IMR-90 (cell line): Measurements from ENCODE around the gene ZNF329. TPM values are rescaled to one million over a fixed set of nuclear protein-coding genes. Genes with fewer than 3 reads are reported as not detected.
A peak's percentile ranks its signal among the peaks of the same experiment; 100 is the strongest.

Experiments used
- ATAC-seq: fragments of 200-7000 bp; cut with Tn5 transposase; 2 replicates; pipeline ENCODE4 v1.9.1; 2020; ENCODE audit warnings: low read depth, mild to moderate bottlenecking, moderate library complexity
- BruUV-seq: library from RNA; stranded (reverse); fragments of 400-500 nt; replicated peaks from 2 replicates; lab custom pipeline; 2021; lab: Mats Ljungman, UMichigan
- CTCF ChIA-PET: fragments of 300-600 bp; formaldehyde crosslinking; extraction: SDS; loops from one replicate; lab custom pipeline; 2021; ENCODE audit warnings: antibody characterized with exemption; lab: Yijun Ruan, JAX
- POLR2A ChIA-PET: fragments of 300-600 bp; sonication (Branson Sonifier 250); formaldehyde crosslinking; loops from one replicate; lab custom pipeline; 2022; ENCODE audit warnings: antibody characterized with exemption; ENCODE audit not compliant: unreplicated experiment; lab: Charles Lee
- DNase-seq: peaks from one replicate; pipeline ENCODE4 v3.0.0; 2013
- H2AFZ ChIP-seq: replicated peaks from 2 replicates; pipeline ENCODE3; 2013; ENCODE audit warnings: low read length, mild to moderate bottlenecking; ENCODE audit not compliant: poor library complexity
- H2AK5ac ChIP-seq: 2 replicates; pipeline ENCODE4 v1.6.1; 2013; ENCODE audit warnings: low read depth, low read length, inconsistent platforms
- H2AK9ac ChIP-seq: replicated peaks from 2 replicates; pipeline ENCODE3; 2013; ENCODE audit warnings: mild to moderate bottlenecking, low read depth, low read length, moderate library complexity; ENCODE audit not compliant: poor library complexity
- H2BK120ac ChIP-seq: 2 replicates; pipeline ENCODE4 v1.6.1; 2013; ENCODE audit warnings: low read depth, low read length, inconsistent platforms
- H2BK15ac ChIP-seq: 3 replicates; pipeline ENCODE4 v1.6.1; 2013; ENCODE audit warnings: low read depth, low read length, inconsistent platforms
- H2BK20ac ChIP-seq: 2 replicates; pipeline ENCODE4 v1.6.1; 2013; ENCODE audit warnings: low read depth, mild to moderate bottlenecking, inconsistent platforms, low read length, moderate library complexity
- H2BK5ac ChIP-seq: 2 replicates; pipeline ENCODE4 v1.6.1; 2013; ENCODE audit warnings: mild to moderate bottlenecking, low read depth, low read length, inconsistent platforms; ENCODE audit not compliant: poor library complexity, severe bottlenecking
- H3K14ac ChIP-seq: replicated peaks from 2 replicates; pipeline ENCODE4 v1.6.1; 2013; ENCODE audit warnings: low read depth, low read length, inconsistent platforms
- H3K18ac ChIP-seq: 2 replicates; pipeline ENCODE4 v1.6.1; 2013; ENCODE audit warnings: low read depth, low read length, control low read depth
- H3K23ac ChIP-seq: 2 replicates; pipeline ENCODE4 v1.6.1; 2013; ENCODE audit warnings: low read depth, low read length, inconsistent platforms
- H3K27ac ChIP-seq: 2 replicates; pipeline ENCODE4 v1.5.1; 2013; ENCODE audit warnings: mild to moderate bottlenecking, control low read depth, low read length; ENCODE audit not compliant: insufficient read depth
- H3K27me3 ChIP-seq: 2 replicates; pipeline ENCODE4 v1.6.1; 2013; ENCODE audit warnings: low read length; ENCODE audit not compliant: control insufficient read depth, insufficient read depth
- H3K36me3 ChIP-seq: 2 replicates; pipeline ENCODE4 v1.6.1; 2013; ENCODE audit warnings: low read length, mixed read lengths; ENCODE audit not compliant: control insufficient read depth, insufficient read depth
- H3K4ac ChIP-seq: 2 replicates; pipeline ENCODE4 v1.6.1; 2013; ENCODE audit warnings: low read depth, low read length, inconsistent platforms
- H3K4me1 ChIP-seq: 2 replicates; pipeline ENCODE4 v1.6.1; 2013; ENCODE audit warnings: low read length, mixed read lengths; ENCODE audit not compliant: control insufficient read depth, insufficient read depth
- H3K4me2 ChIP-seq: 2 replicates; pipeline ENCODE4 v1.6.1; 2013; ENCODE audit warnings: low read depth, mild to moderate bottlenecking, control low read depth, low read length, moderate library complexity
- H3K4me3 ChIP-seq: 2 replicates; pipeline ENCODE4 v1.5.1; 2013; ENCODE audit warnings: low read depth, mild to moderate bottlenecking, control low read depth, low read length, moderate library complexity; ENCODE audit not compliant: insufficient read depth
- H3K56ac ChIP-seq: 2 replicates; pipeline ENCODE4 v1.6.1; 2013; ENCODE audit warnings: low read length, inconsistent platforms; ENCODE audit not compliant: insufficient read depth; ENCODE audit errors: extremely low read depth
- H3K79me1 ChIP-seq, 2 experiments: 2 replicates each; pipeline ENCODE4 v1.6.1; 2013; ENCODE audit warnings: low read length in 2 of 2, inconsistent platforms in 1 of 2, low read depth in 1 of 2
- H3K9ac ChIP-seq: 2 replicates; pipeline ENCODE4 v1.6.1; 2013; ENCODE audit warnings: low read depth, low read length, control low read depth
- H3K9me1 ChIP-seq: 2 replicates; pipeline ENCODE4 v1.6.1; 2013; ENCODE audit warnings: low read length, inconsistent platforms; ENCODE audit not compliant: insufficient read depth
- H3K9me3 ChIP-seq: 2 replicates; pipeline ENCODE4 v1.6.1; 2013; ENCODE audit warnings: low read length; ENCODE audit not compliant: control insufficient read depth, insufficient read depth
- H4K20me1 ChIP-seq: 2 replicates; pipeline ENCODE4 v1.6.1; 2013; ENCODE audit warnings: low read length, inconsistent platforms; ENCODE audit not compliant: insufficient read depth
- H4K5ac ChIP-seq: 2 replicates; pipeline ENCODE4 v1.6.1; 2013; ENCODE audit warnings: mild to moderate bottlenecking, low read depth, low read length, control low read depth
- H4K8ac ChIP-seq, 2 experiments: 2 replicates each; pipeline ENCODE4 v1.6.1; 2013; ENCODE audit warnings: low read depth in 2 of 2, low read length in 2 of 2, control low read depth in 1 of 2, inconsistent platforms in 1 of 2
- H4K91ac ChIP-seq: 2 replicates; pipeline ENCODE4 v1.6.1; 2013; ENCODE audit warnings: low read depth, low read length, inconsistent platforms; ENCODE audit not compliant: insufficient read depth
- FOS ChIP-seq: fragments of 150-350 bp; IDR thresholded peaks from 2 replicates; pipeline ENCODE4 v1.6.1; 2016; ENCODE audit warnings: low read depth, low read length
- MAZ ChIP-seq: IDR thresholded peaks from 2 replicates; pipeline ENCODE4 v1.6.1; 2012; ENCODE audit warnings: low read depth, mild to moderate bottlenecking, low read length, improper control_type of control experiment, moderate library complexity, borderline replicate concordance
- MXI1 ChIP-seq: IDR thresholded peaks from 2 replicates; pipeline ENCODE4 v1.6.1; 2012; ENCODE audit warnings: low read depth, mild to moderate bottlenecking, low read length, moderate library complexity, borderline replicate concordance
- NFE2L2 ChIP-seq: fragments of 150-350 bp; IDR thresholded peaks from 2 replicates; pipeline ENCODE4 v1.6.1; 2016; ENCODE audit warnings: low read depth, mild to moderate bottlenecking, low read length
- RAD21 ChIP-seq: IDR thresholded peaks from 2 replicates; pipeline ENCODE4 v1.6.1; 2012; ENCODE audit warnings: low read length, improper control_type of control experiment
- SMC3 ChIP-seq: fragments of 150-350 bp; IDR thresholded peaks from 2 replicates; pipeline ENCODE4 v1.6.1; 2016; ENCODE audit warnings: low read depth, mild to moderate bottlenecking, antibody characterized with exemption, low read length, moderate library complexity
- WGBS, 2 experiments: methylation state at CpG; one replicate each; pipeline versions ENCODE4 v1.1.5 to v1.1.7; 2013; ENCODE audit warnings: missing lambda C conversion rate in 2 of 2; ENCODE audit not compliant: insufficient read length in 1 of 2; ENCODE audit errors: extremely low coverage in 2 of 2; 5-methylcytosine and 5-hydroxymethylcytosine counted together
- dilution Hi-C: fragments of 300-500 bp; cut with HindIII; formaldehyde crosslinking; loops from one replicate; pipeline ENCODE4 v1.14.3; 2018; ENCODE audit warnings: low sequenced_read_pairs; ENCODE audit not compliant: unreplicated experiment
- in situ Hi-C: fragments of 300-500 bp; cut with MboI; formaldehyde crosslinking; loops from 3 replicates; pipeline ENCODE4 v1.14.3; 2019; ENCODE audit warnings: low sequenced_read_pairs, inconsistent platforms, mixed read lengths
- intact Hi-C: fragments of 100-400 bp; cut with micrococcal nuclease; formaldehyde crosslinking; loops from 2 replicates; pipeline ENCODE4 v1.10.0; 2022
- polyA plus RNA-seq, 3 experiments: library from polyadenylated mRNA; depleted of rRNA; stranded (reverse); fragments of >200 nt; gene quantifications; 2 replicates each; pipeline ENCODE4 v1.2.3, GENCODE V29; 2012; ENCODE audit warnings: low replicate concordance in 1 of 3
- total RNA-seq: library from RNA; depleted of rRNA; stranded (reverse); fragments of >200 nt; gene quantifications from 2 replicates; pipeline ENCODE4 v1.2.3, GENCODE V29; 2012
- TF ChIP-seq, protein P1 (sequence below): fragments of 150-350 bp; IDR thresholded peaks from 2 replicates; pipeline ENCODE4 v1.6.1; 2016; ENCODE audit warnings: low read depth, mild to moderate bottlenecking, low read length, moderate library complexity, borderline replicate concordance
- TF ChIP-seq, protein P2 (sequence below): fragments of 150-350 bp; IDR thresholded peaks from 2 replicates; pipeline ENCODE4 v1.6.1; 2017; ENCODE audit warnings: mild to moderate bottlenecking, antibody characterized with exemption, low read length, low read depth

Gene ZNF329
- total and polyA plus RNA-seq, 2 of the 4 experiments (the other 2 are of a cell fraction): 4.7 to 16.8 TPM

DNA sequence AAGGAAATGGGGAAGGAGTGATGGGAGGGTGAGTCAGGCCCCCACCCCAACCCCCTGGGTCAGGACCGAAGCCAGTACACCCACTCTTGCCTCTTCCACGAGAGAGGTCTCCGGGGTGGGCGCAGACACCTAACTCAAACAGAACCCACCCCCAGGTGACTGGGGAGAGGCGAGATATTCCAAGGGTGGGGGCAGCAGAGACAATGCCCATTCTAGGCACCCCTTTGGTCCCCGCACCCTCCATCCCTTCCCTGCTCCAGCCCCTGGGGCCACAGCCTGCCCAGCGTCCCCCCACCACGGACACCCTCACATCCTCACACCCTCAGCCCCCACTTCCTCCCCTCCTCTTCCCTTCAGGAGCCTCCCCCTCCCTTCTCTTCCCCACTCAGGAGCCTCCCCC, 53.2 kb downstream of the ZNF329 start:
- Histone ChIP-seq H3K27ac (no peak overlapping the region; the same call in 1 of the 2 replicates), H3K79me1 (no peaks in the 10 kb centered on the region), H3K14ac (no peak overlapping the region), H3K4me1 (no peaks in the 10 kb centered on the region), H3K36me3 (peaks cover 2% of the 10 kb centered on the region; the same call in 1 of the 2 replicates), H3K9ac (no peak overlapping the region), H2AK9ac (no peak overlapping the region), H3K9me3 (peaks cover 48% of the 10 kb centered on the region), H2BK20ac (no peak overlapping the region), H3K23ac (no peak overlapping the region), H3K4me3 (peak overlapping the region; percentile 94), H2AFZ (no peak overlapping the region), H3K56ac (no peak overlapping the region), H4K91ac (no peak overlapping the region), H3K4ac (no peak overlapping the region), H4K8ac (no peak overlapping the region), H3K18ac (no peak overlapping the region), H2BK5ac (no peak overlapping the region), H3K9me1 (no peaks in the 10 kb centered on the region), H2BK120ac (no peak overlapping the region), H4K20me1 (no peaks in the 10 kb centered on the region), H3K4me2 (peak overlapping the region; percentile 93), H2BK15ac (no peak overlapping the region), H2AK5ac (no peak overlapping the region), H4K5ac (no peak overlapping the region), H3K27me3 (no peaks in the 10 kb centered on the region)
- in situ Hi-C loops (no loop called here), dilution Hi-C loops (no loop called here), intact Hi-C loops (no loop called here)
- ATAC-seq: no peak
- ChIA-PET CTCF (no interaction called here), POLR2A (no interaction called here)
- TF ChIP-seq, protein P1, sequence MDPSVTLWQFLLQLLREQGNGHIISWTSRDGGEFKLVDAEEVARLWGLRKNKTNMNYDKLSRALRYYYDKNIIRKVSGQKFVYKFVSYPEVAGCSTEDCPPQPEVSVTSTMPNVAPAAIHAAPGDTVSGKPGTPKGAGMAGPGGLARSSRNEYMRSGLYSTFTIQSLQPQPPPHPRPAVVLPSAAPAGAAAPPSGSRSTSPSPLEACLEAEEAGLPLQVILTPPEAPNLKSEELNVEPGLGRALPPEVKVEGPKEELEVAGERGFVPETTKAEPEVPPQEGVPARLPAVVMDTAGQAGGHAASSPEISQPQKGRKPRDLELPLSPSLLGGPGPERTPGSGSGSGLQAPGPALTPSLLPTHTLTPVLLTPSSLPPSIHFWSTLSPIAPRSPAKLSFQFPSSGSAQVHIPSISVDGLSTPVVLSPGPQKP: no peak
- TF ChIP-seq RAD21: no peak
- no peak for TF ChIP-seq NFE2L2
- no peak for TF ChIP-seq SMC3
- TF ChIP-seq FOS: no peak
- no peak for TF ChIP-seq MXI1
- no peak for TF ChIP-seq MAZ
- TF ChIP-seq, protein P2, sequence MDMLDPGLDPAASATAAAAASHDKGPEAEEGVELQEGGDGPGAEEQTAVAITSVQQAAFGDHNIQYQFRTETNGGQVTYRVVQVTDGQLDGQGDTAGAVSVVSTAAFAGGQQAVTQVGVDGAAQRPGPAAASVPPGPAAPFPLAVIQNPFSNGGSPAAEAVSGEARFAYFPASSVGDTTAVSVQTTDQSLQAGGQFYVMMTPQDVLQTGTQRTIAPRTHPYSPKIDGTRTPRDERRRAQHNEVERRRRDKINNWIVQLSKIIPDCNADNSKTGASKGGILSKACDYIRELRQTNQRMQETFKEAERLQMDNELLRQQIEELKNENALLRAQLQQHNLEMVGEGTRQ: no peak
- no peak for DNase-seq
- no TSS peak for BruUV-seq
- WGBS, 2 experiments: no CpG with 5 or more reads among the region's 8 CpGs
